SIG-M5 treated with dmso at 0.1 percent for 504 hours (cell line): ENCODE data around the gene MYRF.

ENCODE experiments used
- DNase-seq: peaks from one replicate; lab custom pipeline; 2025; ENCODE audit not compliant: unreplicated experiment; lab: John Stamatoyannopoulos, UW

MYRF gene

DNA sequence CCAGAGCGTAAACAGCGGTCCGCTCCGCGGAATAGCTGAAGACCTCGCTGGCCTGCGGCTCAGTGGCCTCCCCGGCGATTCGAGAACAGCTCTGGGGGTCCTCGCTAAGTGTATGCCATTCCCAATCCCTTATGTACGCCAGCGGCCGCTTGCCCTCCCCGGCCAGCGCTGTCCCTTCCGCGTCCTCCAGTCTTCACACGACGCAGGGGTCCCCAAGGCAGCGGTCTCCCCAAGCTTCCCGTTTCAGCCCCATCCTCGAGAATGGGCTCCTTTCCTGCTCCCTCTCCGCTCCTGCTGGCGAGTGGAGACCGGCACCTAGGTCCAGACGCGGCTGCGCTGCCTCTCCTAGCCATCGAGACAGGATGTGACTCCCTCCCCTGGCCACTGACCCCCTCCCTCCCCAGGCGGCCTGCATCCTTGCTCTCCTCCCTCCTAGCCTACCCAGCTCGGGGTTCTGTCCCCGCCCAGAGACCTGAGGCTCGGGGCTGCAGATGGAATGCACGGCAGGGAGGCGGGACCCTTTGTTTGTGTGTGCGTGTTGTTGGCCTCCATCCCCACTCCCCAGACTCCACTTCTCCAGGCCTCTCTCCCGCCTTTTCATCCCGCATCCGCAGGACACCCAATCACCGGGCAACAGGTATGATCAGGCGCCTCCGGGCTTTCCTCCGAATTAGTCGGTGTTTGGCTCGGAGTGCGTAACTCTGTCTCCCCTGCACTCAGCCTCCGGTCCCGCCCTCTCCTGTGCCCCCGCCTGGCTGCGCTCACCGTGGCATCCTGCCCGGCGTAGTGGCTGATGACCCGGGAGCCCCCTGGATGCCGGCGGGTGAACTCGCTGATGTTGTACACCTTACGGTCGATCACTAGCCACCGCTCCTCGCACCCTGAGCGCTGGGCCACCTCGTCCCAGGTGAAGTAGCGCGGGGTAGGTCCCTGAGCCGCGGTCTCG, 63.6 kb downstream of the MYRF start:
- peak; percentile 48 for DNase-seq

DNA sequence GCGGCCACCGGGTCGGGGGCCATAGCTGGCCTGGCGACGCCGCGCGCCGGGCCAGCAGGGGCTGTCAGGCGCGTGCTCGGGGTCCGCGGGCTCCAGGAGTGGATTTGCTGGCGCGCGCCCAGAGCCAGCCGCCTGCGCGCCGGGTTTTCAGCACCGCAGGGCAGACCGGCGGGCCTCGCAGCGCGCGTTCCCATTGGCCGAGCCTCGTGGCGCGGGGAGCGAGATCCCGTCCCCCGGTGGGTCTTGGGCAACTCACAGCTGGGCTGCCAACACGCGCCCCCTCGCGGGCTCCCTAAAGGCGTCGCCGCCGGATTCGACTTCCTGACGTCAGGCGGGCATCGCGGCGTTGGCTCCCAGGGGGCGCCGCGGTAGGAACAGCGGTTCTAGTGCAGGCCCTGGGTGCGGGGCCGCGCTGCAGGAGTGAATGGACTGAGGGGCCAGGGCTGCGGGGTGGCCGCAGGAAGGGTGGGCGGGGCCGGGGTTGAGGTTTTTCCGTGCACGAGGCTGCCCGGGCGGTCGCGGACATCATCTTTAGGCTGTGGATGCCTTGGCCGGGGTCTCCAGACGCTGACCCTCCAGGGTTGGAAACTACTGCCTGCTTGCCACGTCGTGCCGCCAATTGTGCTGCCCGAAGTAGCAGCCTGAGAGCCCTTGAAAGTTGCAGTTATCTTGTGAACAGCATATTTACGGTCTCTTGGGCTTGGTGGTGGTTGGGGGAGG, 64.5 kb downstream of the MYRF start, which contains the start of gene FADS1:
Gene FADS1, minus strand, starts transcription at position 268 of the 720 bp plus-strand sequence. Its CDS starts 74 bp downstream, at position 194.
- DNase-seq, result peak; percentile 92

DNA sequence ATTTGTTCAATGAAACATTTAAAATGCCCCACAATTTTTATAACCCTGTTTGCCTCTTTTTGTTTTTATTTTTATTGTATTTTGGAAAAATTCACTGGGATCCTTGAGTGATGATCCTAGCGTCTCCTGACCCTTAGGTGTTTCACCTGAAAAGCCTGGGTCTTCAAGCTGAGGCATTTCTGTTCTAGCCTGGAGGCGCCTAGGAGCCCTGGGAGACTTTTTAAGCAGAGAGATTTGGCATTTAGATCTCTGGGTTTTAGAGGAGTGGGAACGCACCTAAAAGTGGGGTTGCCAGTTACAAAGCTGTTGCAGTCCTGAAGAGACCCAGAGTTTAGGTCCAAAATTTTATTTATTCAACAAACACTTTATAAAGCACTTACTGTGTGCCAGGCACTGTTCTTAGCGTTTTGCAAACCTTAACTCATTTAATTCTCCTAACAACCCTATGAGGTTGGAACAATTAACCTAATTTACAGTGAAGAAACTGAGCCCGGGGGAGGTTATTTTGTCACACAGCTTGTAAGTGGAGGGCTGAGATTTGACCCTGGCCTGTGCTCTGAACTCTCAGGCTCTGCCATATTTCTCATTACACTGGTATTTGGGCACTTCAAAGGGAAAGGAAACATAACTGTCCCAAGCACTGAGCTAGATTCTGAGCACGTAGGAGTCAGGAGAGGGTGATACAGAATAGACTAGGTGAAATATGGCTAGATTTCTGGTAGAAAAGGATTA, 65.2 kb downstream of the MYRF start:
- no peak for DNase-seq

DNA sequence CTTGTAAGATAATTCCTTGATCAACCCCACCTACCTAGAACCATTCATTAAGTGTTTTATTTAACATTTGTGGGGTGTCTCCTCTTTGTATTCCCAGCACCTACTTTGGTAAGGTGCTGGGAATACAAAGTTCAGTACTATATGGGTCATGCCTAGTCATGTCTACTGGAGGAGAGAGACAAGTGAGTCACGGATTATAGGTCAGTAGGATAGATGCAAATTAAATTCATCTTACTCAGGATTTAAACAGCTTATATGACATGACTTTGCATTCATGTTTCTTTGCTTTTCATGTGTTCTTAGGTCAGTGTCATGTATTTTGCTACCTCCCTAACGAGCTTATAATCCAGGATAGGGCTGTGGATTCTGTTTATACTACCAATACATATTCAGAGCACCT, 67.7 kb downstream of the MYRF start:
- DNase-seq, result no peak

DNA sequence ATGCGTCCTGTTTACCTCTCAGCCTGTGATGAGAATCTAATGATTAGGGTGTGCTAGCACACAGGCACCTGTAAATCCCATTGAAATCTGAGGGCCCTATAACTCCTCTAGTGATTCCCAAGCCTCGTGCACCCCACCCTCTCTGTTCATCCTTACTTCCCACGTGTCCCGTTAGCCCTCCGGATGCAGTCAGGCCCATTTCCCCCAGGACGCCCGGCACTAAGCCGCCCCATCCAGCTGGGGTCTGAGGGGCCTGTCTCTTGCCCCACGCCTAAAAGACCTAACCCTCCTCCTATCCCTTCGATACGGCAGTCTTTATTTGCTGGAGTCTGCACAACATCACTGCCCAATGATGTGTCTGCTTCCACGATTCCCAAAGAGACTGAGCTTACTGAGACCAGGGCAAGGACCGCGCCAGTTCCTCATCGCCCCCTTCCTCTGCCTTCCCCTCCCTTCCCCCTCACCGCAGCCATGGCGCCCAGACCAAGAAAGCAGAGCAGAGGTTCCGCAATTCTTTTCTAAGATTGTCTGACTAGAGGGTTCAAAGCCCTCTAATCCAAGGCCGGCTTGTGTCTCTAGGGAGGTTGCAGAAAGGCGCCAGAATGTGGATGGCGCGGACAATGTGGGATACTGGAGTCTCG, 74.6 kb downstream of the MYRF start:
- DNase-seq, result peak; percentile 47

DNA sequence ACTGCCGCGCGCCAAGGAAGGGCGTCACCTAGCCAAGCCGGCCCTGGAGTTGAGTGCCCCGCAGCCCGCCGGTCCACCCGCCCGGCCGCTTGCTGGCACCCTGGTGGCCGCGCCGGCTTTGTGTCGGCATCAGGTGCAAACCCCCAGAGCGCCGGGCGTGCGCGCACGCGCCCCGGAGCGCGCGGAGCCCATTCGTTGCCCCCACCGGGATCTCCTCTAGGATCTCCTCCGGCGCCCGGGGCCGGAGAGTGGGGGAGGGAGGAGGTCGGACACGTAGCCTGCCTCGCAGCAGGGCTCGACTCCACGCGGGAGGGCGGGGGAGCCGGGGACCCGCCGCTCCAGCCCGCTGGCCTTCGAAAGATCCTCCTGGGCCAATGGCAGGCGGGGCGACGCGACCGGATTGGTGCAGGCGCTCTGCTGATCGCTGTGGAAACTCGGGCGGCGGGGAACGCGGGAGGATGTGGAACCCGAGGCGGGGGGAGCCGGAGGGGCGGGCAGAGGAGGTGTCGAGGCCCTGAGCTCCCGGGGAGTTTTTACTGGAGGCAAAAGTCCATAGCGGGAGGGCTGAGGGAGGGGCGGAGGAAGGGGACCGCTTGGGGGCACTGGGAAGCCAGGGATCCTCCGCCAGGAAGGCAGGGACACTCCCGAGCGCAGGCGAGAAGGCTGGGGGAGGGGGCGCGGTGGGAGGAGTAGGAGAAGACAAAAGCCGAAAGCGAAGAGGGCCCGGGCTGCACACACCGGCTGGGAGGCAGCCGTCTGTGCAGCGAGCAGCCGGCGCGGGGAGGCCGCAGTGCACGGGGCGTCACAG, 75.3 kb downstream of the MYRF start, which contains the start of gene FADS2:
Gene FADS2, plus strand, starts transcription at position 730 of the 808 bp plus-strand sequence. CDS start 91 bp downstream, outside the sequence.
- peak; percentile 87 for DNase-seq

DNA sequence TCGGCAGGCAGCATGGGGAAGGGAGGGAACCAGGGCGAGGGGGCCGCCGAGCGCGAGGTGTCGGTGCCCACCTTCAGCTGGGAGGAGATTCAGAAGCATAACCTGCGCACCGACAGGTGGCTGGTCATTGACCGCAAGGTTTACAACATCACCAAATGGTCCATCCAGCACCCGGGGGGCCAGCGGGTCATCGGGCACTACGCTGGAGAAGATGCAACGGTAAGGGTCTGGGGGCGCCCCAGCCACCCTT, 75.9 kb downstream of the MYRF start:
- DNase-seq, result no peak

DNA sequence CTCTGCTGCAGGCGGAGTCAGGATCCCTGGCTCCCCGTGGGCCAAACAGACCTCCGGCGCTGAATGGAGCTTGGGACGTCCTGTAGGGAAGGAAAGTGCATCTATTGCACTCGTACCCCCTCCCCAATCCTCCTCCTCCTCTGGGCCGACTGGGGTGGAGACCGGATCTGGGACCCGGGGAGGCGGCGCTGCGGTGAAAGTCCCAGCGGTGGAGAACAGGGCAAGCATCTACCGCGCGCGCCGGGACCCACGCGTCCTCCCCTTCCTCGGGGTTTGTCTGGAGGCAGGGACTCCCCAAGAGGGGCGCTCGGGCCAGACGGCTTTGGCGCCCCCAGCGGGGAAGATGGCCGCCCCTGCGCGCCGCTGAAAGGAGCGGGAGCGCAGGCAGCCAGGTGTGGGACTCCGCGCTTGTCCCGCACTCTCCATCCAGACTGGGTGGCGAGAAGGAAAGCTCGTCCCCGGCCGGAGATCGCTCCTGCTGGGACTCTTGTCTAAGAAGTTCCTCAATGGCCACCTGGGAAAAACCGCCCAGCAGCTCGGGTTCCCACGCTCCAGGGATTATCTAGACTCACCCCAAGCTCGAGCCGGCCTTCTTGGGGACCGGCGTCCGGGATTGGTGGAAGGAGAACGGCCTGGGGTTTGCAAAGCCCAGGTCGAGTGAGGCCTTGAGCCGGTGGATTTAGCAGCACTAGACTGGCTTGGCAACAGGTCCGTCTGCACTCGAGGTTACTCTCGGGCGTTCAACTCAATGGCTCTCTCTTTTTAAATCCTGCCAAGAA, 76.4 kb downstream of the MYRF start:
- no peak for DNase-seq

DNA sequence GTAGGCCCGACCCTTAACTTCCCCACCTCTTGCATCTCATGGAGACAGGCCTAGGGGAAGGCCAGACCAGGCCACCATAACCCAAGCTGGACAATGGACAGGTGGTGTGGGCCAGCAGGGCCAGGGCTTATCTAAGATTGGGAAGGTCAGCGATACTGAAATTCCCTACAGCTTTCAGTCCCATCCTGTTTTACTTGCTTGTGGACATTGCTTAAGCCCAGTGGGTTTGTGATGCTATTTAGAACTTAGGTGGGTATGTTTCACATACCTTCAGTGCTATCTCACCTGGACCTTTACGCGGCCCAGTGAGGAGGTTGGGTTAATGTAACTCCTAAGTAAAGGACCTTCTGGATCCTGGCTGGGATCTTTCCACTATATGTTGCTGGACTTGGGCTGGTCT, 77.4 kb downstream of the MYRF start:
- DNase-seq, result no peak

DNA sequence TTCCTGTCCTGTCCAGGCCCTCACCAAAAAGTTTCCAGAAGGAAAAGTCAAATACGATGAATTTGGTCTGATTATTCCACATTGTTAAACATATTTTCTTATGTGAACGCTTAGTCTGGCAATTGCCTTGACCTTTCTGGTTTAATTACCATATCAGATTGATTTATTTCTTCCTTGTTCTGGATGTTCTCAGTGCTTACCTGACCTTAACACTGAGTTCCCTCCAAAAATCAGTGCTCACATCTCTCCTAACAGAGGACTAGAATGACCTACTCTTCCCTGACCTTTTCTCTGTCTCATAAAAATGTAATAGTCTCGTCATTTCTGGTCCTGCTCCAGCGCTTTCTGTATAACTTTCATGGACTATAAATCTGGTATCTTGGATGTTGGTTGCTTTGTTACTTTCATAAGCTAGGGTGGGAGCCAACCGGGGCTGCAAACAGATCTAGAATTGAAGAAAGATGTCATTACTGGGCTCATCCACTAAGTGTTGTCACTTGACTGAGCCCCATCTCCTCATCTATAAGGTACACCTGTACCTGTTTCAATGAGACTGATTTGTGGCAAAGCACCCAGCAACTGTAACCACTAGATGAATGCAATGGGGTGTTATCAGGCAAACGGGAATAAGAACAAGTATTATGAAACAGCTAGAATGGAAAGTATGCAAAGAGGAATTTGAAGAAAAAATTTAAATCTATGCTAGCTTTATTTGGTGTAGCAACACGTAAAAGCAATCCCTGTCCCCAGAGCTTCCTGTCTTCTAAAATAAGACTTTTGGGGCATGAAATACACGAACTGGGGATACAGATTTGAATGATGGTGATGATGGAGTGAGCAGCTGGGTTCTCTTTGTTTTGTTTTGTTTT, 78.0 kb downstream of the MYRF start:
- DNase-seq, result peak; percentile 33

DNA sequence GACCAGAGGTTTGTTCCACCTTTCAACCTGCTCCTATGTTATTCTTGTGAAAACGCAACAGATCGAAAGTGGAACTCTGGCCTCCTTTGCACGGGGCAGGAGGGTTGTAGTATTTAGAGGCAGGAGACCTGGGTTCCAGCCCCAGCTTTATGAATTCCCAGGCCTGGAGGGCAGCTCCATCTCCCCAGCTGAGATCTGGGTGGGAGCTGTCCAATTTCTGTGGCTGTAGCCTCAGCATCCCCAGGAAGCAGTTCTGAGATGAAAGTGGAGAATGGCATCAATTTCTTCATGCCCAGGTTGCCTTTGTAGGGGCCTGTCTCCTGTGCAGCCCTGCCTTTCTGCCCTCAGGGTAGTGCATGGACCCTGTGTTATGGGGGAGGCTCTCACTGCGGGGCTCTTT, 79.8 kb downstream of the MYRF start:
- no peak for DNase-seq

DNA sequence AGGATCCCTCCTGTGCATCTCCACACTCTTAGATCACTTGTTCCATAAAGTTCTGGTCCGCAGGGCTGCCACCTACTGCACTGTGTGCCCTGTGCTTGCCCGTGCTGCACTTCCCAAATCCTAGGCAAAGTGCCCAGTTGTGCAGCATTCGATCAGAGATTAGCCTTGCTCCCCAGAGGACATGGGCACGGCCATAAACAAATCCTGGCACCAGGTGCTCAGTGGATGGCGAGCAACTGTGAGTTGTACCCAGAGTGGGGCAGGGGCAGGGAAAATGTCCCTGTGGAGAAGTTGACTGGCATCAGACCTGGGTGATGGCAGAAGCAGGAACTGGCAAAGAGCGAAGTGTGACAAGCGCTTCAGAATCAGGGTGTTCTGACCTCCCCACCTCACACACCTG, 80.3 kb downstream of the MYRF start:
- DNase-seq, result no peak

DNA sequence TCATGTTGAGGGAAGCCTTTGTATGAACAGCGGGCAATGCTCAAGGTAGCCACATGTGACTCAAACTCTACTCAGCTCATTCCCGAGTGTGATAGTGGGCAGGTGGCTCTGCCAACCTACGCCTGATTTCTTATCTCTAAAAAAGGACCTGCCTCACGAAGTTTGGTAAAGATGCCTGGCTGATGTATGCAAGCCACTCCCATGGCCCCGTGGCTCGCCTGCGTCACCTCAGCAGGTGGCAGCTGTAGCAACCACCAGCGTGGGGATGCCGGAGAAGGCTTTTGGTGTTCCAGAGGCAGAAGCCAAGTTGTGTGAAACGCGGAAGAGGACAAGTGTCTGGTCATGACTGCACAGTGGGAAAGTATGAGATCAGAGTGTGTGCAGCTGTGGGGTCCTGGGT, 81.0 kb downstream of the MYRF start:
- DNase-seq, result no peak

DNA sequence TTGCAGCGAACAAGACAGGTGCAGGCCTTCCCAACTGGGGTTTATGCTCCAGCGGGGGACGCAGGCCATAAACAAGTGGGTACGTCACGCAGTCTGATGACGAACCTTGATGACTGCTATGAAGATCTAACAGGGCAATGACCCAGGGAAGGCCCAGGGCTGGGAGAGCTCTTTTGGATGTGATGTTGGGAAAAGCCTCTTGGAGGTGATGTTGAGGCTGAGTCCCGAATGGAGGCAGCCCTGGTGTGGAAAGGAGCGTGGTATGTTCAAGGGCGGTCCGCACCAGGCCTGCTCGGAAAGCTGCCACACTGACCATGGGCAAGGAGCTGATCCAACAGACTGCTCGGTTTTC, 81.5 kb downstream of the MYRF start:
- DNase-seq, result no peak

DNA sequence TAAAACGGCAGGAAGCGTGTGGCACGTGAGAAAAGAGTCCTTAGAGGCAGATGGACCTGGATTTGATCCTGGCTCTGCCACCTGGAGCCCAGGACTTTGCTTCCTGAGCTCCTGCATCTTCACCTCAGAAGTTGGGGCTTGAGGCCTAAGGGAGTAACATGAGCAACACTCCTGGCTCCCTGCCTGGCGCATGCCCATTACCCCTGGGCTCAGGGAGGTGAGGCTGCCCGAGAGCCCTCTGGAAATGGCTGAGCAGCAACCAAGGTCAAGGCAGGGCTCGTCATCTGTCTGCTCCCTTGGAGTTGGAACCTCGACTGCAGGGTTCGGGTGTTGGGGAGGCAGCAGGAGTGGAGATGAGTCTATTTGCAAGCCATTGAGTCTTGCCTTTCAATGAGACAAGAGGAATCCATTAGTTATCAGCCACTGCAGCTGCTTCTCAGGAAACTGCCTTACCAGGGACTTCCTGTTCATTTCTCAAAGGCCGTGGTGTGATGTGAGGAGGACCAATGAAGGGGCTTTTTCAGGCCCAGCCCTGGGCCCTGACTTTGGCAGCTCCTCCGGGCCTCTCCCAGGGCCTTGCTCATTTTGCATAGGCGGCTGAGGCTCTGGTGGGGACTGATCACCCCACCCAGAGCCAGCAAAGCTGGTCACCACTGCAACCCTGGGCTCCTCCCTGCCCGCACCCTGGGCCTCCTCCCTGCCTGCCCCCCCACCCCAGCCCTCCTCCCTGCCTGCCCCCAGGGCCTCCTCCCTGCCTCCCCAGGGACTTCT, 82.0 kb downstream of the MYRF start:
- DNase-seq, result peak; percentile 79

DNA sequence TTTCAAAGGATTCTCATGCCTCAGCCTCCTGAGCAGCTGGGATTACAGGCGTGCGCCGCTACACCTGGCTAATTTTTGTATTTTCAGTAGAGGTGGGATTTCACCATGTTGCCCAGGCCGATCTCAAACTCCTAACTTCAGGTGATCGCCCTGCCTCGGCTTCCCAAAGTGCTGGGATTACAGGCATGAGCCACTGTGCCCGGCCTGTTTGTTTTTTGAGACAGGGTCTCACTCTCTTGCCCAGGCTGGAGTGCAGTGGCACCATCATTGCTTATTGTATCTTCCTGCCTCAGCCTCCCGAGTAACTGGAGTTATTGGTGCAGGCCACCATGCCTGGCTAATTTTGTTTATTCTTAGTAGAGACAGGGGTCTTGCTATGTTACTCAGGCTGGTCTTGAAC, 83.8 kb downstream of the MYRF start:
- no peak for DNase-seq

DNA sequence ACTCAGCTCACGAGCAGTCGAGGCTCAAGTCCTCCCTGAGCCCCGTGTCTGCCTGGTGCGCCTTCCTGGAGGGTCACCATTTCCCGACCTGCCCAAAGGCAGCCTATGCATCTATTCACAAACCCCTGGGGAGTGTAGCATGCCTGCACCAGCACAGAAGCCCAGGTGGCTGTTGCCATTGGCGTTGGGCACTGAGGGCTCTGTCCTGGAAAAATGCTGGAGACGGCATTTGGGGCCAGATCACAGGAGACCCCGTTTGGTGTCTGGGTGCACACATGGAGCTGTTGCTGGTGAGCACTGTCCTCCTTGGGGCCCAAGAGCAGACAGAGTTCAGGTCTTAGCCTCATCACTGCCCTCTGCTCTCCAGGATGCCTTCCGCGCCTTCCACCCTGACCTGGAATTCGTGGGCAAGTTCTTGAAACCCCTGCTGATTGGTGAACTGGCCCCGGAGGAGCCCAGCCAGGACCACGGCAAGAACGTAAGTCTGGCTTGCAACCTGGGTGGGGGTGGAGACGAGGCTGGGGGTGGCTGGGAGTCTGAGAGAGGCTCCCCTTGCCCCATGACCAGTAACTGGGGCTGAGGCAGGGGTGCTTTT, 85.1 kb downstream of the MYRF start:
- no peak for DNase-seq
